Measurements from ENCODE around the gene TMEM9. TPM values are rescaled to one million over a fixed set of nuclear protein-coding genes. Genes with fewer than 3 reads are reported as not detected.
A peak's percentile ranks its signal among the peaks of the same experiment; 100 is the strongest.

TMEM9 gene
- total RNA-seq, 1 experiment from 2014 or later, result 435 TPM

GRCh38 chr1:201103666-201104065, 50.6 kb downstream of the TMEM9 start:
- TF ChIP-seq EZH2phosphoT487 (IDR thresholded peaks at IDR 0.05; ENCODE audit: borderline replicate concordance, low read length) (no peak), EZH2 (IDR thresholded peaks at IDR 0.05; ENCODE audit: low read length, unreplicated experiment) (no peak)
- TF ChIP-seq, protein P1, sequence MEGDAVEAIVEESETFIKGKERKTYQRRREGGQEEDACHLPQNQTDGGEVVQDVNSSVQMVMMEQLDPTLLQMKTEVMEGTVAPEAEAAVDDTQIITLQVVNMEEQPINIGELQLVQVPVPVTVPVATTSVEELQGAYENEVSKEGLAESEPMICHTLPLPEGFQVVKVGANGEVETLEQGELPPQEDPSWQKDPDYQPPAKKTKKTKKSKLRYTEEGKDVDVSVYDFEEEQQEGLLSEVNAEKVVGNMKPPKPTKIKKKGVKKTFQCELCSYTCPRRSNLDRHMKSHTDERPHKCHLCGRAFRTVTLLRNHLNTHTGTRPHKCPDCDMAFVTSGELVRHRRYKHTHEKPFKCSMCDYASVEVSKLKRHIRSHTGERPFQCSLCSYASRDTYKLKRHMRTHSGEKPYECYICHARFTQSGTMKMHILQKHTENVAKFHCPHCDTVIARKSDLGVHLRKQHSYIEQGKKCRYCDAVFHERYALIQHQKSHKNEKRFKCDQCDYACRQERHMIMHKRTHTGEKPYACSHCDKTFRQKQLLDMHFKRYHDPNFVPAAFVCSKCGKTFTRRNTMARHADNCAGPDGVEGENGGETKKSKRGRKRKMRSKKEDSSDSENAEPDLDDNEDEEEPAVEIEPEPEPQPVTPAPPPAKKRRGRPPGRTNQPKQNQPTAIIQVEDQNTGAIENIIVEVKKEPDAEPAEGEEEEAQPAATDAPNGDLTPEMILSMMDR (conservative IDR thresholded peaks at IDR 0.05; ENCODE audit: low read depth, low read length), result no peak

GRCh38 chr1:201100169-201100930, 53.9 kb downstream of the TMEM9 start:
- BruUV-seq (replicated peaks), result no TSS peak
- ChIA-PET CTCF (no interaction called here), POLR2A (ENCODE audit: unreplicated experiment) (interaction anchor here (0.6 kb wide), 1 partner anchor 121 kb away, joined by 5 read pairs; no protein-coding TSS in a partner anchor)
- peak; percentile 28 for DNase-seq
- intact Hi-C loops (cut with micrococcal nuclease), result no loop called here
- Histone ChIP-seq H2AFZ (ENCODE audit: low read length) (no peak overlapping the region), H3K9me2 (replicated peaks; ENCODE audit: low read length) (no peaks in the 10 kb centered on the region), H4K20me1 (ENCODE audit: low read length) (no peaks in the 10 kb centered on the region), H3K36me3 (ENCODE audit: low read depth, low read length) (no peaks in the 10 kb centered on the region), H3K9me3 (ENCODE audit: low read length) (no peaks in the 10 kb centered on the region), H3K4me1 (ENCODE audit: insufficient read depth, low read length) (no peaks in the 10 kb centered on the region), H3K4me2 (ENCODE audit: low read length) (no peak overlapping the region), H3K79me2 (ENCODE audit: low read length) (no peaks in the 10 kb centered on the region), H3K27me3 (ENCODE audit: low read length) (peaks cover 81% of the 10 kb centered on the region), H3K9ac (ENCODE audit: low read length) (no peak overlapping the region), H3K27ac (ENCODE audit: low read length) (no peak overlapping the region), H3K4me3 (ENCODE audit: low read length) (no peak overlapping the region), H3F3A (ENCODE audit: low read length, unreplicated experiment) (no peaks in the 10 kb centered on the region)
- no peak for ATAC-seq
- TF ChIP-seq, protein P1 (conservative IDR thresholded peaks at IDR 0.05; ENCODE audit: low read depth, low read length), result no peak
- TF ChIP-seq EZH2phosphoT487 (IDR thresholded peaks at IDR 0.05; ENCODE audit: borderline replicate concordance, low read length) (no peak), EZH2 (IDR thresholded peaks at IDR 0.05; ENCODE audit: low read length, unreplicated experiment) (no peak)

More at GRCh38 chr1:201103666-201104065, 50.6 kb downstream of the TMEM9 start:
- H3F3A ChIP-seq (ENCODE audit: low read length, unreplicated experiment), result no peaks in the 10 kb centered on the region
- H3K4me2 ChIP-seq (ENCODE audit: low read length), result no peak overlapping the region
- H3K9me3 ChIP-seq (ENCODE audit: low read length), result no peaks in the 10 kb centered on the region
- DNase-seq, result no peak
- no peaks in the 10 kb centered on the region for H3K36me3 ChIP-seq (ENCODE audit: low read depth, low read length)
- no TSS peak for BruUV-seq (replicated peaks)
- H2AFZ ChIP-seq (ENCODE audit: low read length), result no peak overlapping the region
- no peaks in the 10 kb centered on the region for H3K9me2 ChIP-seq (replicated peaks; ENCODE audit: low read length)
- no peak overlapping the region for H3K9ac ChIP-seq (ENCODE audit: low read length)
- H3K4me1 ChIP-seq (ENCODE audit: insufficient read depth, low read length), result no peaks in the 10 kb centered on the region
- H3K4me3 ChIP-seq (ENCODE audit: low read length), result no peak overlapping the region
- no peaks in the 10 kb centered on the region for H3K79me2 ChIP-seq (ENCODE audit: low read length)
- no peak overlapping the region for H3K27ac ChIP-seq (ENCODE audit: low read length)
- H3K27me3 ChIP-seq (ENCODE audit: low read length), result peaks cover 65% of the 10 kb centered on the region
- H4K20me1 ChIP-seq (ENCODE audit: low read length), result no peaks in the 10 kb centered on the region
- intact Hi-C loops (cut with micrococcal nuclease), result no loop called here
- POLR2A ChIA-PET (ENCODE audit: unreplicated experiment), result interaction anchor here (0.6 kb wide), 1 partner anchor 260 kb away, joined by 12 read pairs; no protein-coding TSS in a partner anchor
- no peak for ATAC-seq
- CTCF ChIA-PET, result no interaction called here
